Omental fat pad (tissue), 4 donors: ENCODE results near the gene CCRL2. TPM values are rescaled to one million over a fixed set of nuclear protein-coding genes. Genes with fewer than 3 reads are reported as not detected.

Experiments
- ATAC-seq: fragments of 150-250 bp; one replicate; pipeline ENCODE4 v1.9.1; 2016; ENCODE audit warnings: mild to moderate bottlenecking, moderate library complexity; ENCODE audit not compliant: low FRiP score
- DNase-seq: peaks from one replicate; pipeline ENCODE4 v3.0.0-alpha.2; 2019; ENCODE audit warnings: low spot score
- total RNA-seq, 4 donors: library from RNA; depleted of rRNA; stranded (reverse); fragments of >200 nt; gene quantifications; one replicate each; pipeline ENCODE4 v1.1.0, GENCODE V29; 2016
- TF ChIP-seq, protein P1 (sequence below), 3 donors: fragments of 450-650 bp; IDR thresholded peaks; one replicate each; pipeline ENCODE4 v1.5.1; 2016 to 2017; ENCODE audit warnings: antibody characterized with exemption in 3 of 3, mild to moderate bottlenecking in 3 of 3, moderate library complexity in 2 of 3

Gene CCRL2
- total RNA-seq, 4 donors from 2014 or later: 6.8 to 17.8 (median 12.8) TPM

DNA sequence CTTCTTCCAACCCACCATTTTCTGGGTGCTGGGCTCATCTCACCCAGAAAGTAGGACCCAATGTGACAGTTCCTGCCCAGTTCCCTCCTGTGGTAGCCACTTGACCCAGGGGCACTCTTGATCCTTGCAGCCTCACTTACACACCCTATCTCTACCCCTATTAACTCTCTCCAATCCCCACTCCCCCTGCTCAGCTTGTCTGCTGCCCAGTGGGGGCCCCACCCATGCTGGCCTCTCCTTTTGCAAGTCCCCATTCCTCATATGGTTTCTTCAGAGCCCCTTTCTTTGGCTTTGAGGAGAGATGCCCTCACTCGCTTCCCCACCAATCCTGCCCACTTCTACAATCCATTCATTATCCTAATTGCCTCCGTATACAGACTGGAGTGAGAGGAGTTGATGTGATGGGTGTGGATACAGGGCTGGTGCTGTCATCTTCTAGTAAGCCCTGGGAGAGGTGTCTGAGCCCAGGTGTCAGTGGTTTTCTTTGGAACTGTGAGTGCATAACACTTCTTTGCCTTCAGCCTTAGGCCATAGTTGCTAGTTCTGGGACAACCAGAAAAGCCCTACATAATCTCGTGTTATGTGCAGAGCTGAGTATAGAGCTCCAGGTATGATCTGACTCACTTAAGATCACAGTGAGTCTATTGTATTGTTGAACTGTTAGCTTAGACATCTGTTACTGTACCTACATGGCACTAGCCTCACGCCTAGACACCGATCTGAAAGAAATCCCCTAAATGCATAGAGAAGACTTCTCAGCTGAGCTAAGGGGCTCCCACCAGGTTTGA is 41.1 kb upstream of the CCRL2 start:
- TF ChIP-seq, protein P1, sequence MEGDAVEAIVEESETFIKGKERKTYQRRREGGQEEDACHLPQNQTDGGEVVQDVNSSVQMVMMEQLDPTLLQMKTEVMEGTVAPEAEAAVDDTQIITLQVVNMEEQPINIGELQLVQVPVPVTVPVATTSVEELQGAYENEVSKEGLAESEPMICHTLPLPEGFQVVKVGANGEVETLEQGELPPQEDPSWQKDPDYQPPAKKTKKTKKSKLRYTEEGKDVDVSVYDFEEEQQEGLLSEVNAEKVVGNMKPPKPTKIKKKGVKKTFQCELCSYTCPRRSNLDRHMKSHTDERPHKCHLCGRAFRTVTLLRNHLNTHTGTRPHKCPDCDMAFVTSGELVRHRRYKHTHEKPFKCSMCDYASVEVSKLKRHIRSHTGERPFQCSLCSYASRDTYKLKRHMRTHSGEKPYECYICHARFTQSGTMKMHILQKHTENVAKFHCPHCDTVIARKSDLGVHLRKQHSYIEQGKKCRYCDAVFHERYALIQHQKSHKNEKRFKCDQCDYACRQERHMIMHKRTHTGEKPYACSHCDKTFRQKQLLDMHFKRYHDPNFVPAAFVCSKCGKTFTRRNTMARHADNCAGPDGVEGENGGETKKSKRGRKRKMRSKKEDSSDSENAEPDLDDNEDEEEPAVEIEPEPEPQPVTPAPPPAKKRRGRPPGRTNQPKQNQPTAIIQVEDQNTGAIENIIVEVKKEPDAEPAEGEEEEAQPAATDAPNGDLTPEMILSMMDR (IDR thresholded peaks at IDR 0.05): no peak
- DNase-seq: no peak
- no peak for ATAC-seq

DNA sequence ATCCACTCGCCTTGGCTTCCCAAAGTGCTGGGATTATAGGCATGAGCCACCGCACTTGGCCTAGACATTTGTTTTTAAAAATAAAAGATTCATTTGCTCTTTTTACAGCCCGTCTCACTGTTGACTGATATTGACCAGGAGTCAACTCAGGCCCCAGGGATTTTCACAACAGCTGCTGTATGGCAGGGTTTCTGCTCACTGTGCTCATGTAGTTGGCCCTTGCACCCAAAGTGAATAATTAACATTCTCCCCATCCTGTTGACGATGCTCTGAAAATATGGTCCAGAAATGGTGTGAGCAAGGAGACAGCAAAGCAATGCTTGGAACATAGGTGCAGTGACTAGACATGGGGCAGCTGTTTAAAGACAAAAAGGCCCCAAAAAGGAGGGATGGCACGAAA is 39.2 kb upstream of the CCRL2 start:
- no peak for ATAC-seq
- TF ChIP-seq, protein P1 (IDR thresholded peaks at IDR 0.05): no peak

DNA sequence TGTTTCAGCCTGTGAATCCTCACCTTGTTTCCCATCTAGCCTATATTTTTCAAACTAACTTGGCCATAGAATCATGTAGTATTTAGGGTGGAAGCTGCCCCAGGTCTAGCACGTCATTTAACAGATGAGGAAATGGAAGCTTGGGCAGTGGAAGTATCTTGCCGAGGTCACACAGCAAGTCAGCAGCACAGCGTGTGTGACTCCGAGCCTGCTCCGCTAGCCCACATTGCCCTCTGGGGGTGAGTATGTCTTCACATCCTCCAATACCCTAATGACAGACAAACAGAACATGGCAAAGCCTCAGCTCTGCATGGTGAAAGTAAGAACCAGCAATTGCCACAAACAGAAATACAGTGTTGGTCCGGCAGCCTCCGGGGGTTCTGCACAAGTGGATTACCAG is 38.5 kb upstream of the CCRL2 start:
- DNase-seq (no peak), ATAC-seq (no peak)
- TF ChIP-seq, protein P1 (IDR thresholded peaks at IDR 0.05): no peak

More for the DNA sequence above, 39.2 kb upstream of the CCRL2 start:
- no peak for DNase-seq

DNA sequence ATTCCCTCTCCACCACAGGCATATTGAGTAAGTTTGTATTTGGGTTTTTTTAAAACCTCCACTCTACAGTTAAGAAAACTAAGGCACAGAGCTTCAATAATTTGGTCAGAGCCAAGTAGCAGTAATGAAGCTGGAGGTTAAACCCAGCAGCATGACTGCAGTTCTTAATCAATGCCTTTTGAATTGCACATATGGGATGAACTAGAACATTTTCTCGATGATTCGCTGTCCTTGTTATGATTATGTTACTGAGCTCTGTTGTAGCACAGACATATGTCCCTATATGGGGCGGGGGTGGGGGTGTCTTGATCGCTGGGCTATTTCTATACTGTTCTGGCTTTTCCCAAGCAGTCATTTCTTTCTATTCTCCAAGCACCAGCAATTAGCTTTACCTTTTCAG is 37.9 kb upstream of the CCRL2 start:
- TF ChIP-seq, protein P1 (IDR thresholded peaks at IDR 0.05): no peak
- no peak for DNase-seq
- ATAC-seq: no peak

DNA sequence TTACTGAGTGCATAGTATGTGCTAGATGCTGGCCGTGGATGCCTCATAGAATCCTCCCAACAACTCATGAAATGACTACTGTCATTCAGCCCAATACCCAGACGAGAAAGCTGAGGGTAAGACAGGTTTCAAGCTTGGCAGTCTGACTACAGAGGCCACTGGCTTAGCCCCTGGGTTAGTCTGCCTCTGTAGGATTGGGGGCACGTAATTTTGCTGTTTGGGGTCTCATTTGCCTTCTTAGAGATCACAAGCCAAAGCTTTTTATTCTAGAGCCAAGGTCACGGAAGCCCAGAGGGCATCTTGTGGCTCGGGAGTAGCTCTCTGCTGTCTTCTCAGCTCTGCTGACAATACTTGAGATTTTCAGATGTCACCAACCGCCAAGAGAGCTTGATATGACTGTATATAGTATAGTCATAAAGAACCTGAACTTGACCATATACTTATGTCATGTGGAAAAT is 37.4 kb upstream of the CCRL2 start:
- DNase-seq (no peak), ATAC-seq (no peak)
- TF ChIP-seq, protein P1 (IDR thresholded peaks at IDR 0.05): no peak

DNA sequence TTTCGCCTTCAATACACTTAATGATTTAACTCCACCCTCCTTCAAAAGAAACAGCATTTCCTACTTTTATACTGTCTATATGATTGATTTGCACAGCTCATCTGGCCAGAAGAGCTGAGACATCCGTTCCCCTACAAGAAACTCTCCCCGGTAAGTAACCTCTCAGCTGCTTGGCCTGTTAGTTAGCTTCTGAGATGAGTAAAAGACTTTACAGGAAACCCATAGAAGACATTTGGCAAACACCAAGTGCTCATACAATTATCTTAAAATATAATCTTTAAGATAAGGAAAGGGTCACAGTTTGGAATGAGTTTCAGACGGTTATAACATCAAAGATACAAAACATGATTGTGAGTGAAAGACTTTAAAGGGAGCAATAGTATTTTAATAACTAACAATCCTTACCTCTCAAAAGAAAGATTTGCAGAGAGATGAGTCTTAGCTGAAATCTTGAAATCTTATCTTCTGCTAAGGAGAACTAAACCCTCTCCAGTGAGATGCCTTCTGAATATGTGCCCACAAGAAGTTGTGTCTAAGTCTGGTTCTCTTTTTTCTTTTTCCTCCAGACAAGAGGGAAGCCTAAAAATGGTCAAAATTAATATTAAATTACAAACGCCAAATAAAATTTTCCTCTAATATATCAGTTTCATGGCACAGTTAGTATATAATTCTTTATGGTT is 36.1 kb upstream of the CCRL2 start, which contains the start of gene CCR5:
TSS of gene CCR5 (plus strand) at position 108 of the 680 bp plus-strand sequence. CDS start 1,957 bp downstream, outside the sequence.
- TF ChIP-seq, protein P1 (IDR thresholded peaks at IDR 0.05): no peak
- no peak for DNase-seq
- ATAC-seq: peak; percentile 69
